ENCODE data around the gene GNAS-AS1.

DNA sequence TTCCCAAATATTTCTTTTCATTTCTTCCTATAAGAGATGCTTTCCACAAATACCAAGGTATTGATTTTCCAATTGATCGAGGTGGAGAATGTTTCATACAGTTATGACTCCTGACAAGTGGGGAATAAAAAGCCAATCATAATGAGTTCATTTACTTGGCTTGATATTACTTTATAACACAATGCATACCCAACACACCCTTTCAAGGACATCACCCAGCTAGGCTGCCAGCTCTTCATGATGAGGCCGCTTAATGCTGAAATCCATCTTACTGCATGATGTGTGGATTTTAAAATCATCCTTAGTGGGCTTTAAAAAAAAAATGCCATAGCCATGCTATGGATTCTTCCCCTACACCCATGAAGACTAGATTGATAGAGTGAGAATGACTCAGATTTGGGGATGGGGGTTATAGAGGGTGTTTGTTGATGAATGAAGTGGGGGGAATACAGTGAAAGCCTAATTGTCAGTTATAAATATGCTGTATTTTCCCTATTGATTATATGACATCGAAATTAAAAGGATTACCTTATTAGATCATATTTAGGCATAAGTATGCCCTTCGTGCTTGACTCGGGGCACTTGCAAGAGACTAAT, 75.9 kb downstream of the GNAS-AS1 start:
- TF ChIP-seq, protein P1, sequence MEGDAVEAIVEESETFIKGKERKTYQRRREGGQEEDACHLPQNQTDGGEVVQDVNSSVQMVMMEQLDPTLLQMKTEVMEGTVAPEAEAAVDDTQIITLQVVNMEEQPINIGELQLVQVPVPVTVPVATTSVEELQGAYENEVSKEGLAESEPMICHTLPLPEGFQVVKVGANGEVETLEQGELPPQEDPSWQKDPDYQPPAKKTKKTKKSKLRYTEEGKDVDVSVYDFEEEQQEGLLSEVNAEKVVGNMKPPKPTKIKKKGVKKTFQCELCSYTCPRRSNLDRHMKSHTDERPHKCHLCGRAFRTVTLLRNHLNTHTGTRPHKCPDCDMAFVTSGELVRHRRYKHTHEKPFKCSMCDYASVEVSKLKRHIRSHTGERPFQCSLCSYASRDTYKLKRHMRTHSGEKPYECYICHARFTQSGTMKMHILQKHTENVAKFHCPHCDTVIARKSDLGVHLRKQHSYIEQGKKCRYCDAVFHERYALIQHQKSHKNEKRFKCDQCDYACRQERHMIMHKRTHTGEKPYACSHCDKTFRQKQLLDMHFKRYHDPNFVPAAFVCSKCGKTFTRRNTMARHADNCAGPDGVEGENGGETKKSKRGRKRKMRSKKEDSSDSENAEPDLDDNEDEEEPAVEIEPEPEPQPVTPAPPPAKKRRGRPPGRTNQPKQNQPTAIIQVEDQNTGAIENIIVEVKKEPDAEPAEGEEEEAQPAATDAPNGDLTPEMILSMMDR (IDR thresholded peaks at IDR 0.05; ENCODE audit: low read depth, low read length) = no peak
- no peak for TF ChIP-seq MYC (IDR thresholded peaks at IDR 0.05; ENCODE audit: low read depth, low read length)
- TF ChIP-seq POLR2A (IDR thresholded peaks at IDR 0.05; ENCODE audit: extremely low read depth, insufficient read length) = no peak

Measured in NB4 (cell line).